Measurements from ENCODE around the gene LY6G6F.
A peak's percentile ranks its signal among the peaks of the same experiment; 100 is the strongest.

LY6G6F gene

GRCh38 chr6:31728767-31729514 lies 22.3 kb downstream of the LY6G6F start, which contains the start of gene DDAH2:
DDAH2 (minus strand) TSS chr6:31729299; CDS start chr6:31729161, 138 bp downstream.
- no peak within 1 kb of the TSS for H2AFZ ChIP-seq (ENCODE audit: low read depth, low read length)
- no peaks in the 10 kb centered on the region for H3K9me3 ChIP-seq (ENCODE audit: low read length)
- peaks cover 58% of the 10 kb centered on the region for H3K36me3 ChIP-seq (ENCODE audit: insufficient read depth, low read length)
- H3K4me3 ChIP-seq (ENCODE audit: low read length), result peak within 1 kb of the TSS; percentile 87
- no peaks in the 10 kb centered on the region for H3K27me3 ChIP-seq (ENCODE audit: insufficient read depth, low read length)
- peaks cover 16% of the 10 kb centered on the region for H3K4me1 ChIP-seq (ENCODE audit: insufficient read depth, low read length)

GRCh38 chr6:31729515-31729978 lies 22.9 kb downstream of the LY6G6F start:
- H3K27me3 ChIP-seq (ENCODE audit: insufficient read depth, low read length), result no peaks in the 10 kb centered on the region
- H3K9me3 ChIP-seq (ENCODE audit: low read length), result no peaks in the 10 kb centered on the region
- H2AFZ ChIP-seq (ENCODE audit: low read depth, low read length), result no peak overlapping the region
- peaks cover 22% of the 10 kb centered on the region for H3K4me1 ChIP-seq (ENCODE audit: insufficient read depth, low read length)
- H3K4me3 ChIP-seq (ENCODE audit: low read length), result peak overlapping the region; percentile 87
- peaks cover 60% of the 10 kb centered on the region for H3K36me3 ChIP-seq (ENCODE audit: insufficient read depth, low read length)

- peaks cover 59% of the 10 kb centered on the region for H3K36me3 ChIP-seq (ENCODE audit: insufficient read depth, low read length)
- H3K9me3 ChIP-seq (ENCODE audit: low read length), result no peaks in the 10 kb centered on the region
- no peaks in the 10 kb centered on the region for H3K27me3 ChIP-seq (ENCODE audit: insufficient read depth, low read length)
- H3K4me1 ChIP-seq (ENCODE audit: insufficient read depth, low read length), result peaks cover 27% of the 10 kb centered on the region
- H2AFZ ChIP-seq (ENCODE audit: low read depth, low read length), result no peak overlapping the region
- peak overlapping the region; percentile 87 for H3K4me3 ChIP-seq (ENCODE audit: low read length)
Observed at GRCh38 chr6:31729979-31730630, 23.4 kb downstream of the LY6G6F start.

- Histone ChIP-seq H3K4me1 (ENCODE audit: insufficient read depth, low read length) (peaks cover 30% of the 10 kb centered on the region), H2AFZ (ENCODE audit: low read depth, low read length) (no peak overlapping the region), H3K27me3 (ENCODE audit: insufficient read depth, low read length) (no peaks in the 10 kb centered on the region), H3K36me3 (ENCODE audit: insufficient read depth, low read length) (peaks cover 57% of the 10 kb centered on the region), H3K4me3 (ENCODE audit: low read length) (peak overlapping the region; percentile 87), H3K9me3 (ENCODE audit: low read length) (no peaks in the 10 kb centered on the region)
Observed at GRCh38 chr6:31730631-31731086, 24.0 kb downstream of the LY6G6F start.

- Histone ChIP-seq H3K27me3 (ENCODE audit: insufficient read depth, low read length) (no peaks in the 10 kb centered on the region), H3K4me3 (ENCODE audit: low read length) (no peak overlapping the region), H2AFZ (ENCODE audit: low read depth, low read length) (no peak overlapping the region), H3K36me3 (ENCODE audit: insufficient read depth, low read length) (peaks cover 44% of the 10 kb centered on the region), H3K4me1 (ENCODE audit: insufficient read depth, low read length) (peaks cover 38% of the 10 kb centered on the region), H3K9me3 (ENCODE audit: low read length) (no peaks in the 10 kb centered on the region)
Observed at GRCh38 chr6:31732029-31732428, 25.4 kb downstream of the LY6G6F start.

GRCh38 chr6:31733734-31734133 lies 27.1 kb downstream of the LY6G6F start:
- Histone ChIP-seq H3K4me3 (ENCODE audit: low read length) (no peak overlapping the region), H3K27me3 (ENCODE audit: insufficient read depth, low read length) (no peaks in the 10 kb centered on the region), H3K36me3 (ENCODE audit: insufficient read depth, low read length) (peaks cover 29% of the 10 kb centered on the region), H3K4me1 (ENCODE audit: insufficient read depth, low read length) (peaks cover 51% of the 10 kb centered on the region), H2AFZ (ENCODE audit: low read depth, low read length) (no peak overlapping the region), H3K9me3 (ENCODE audit: low read length) (no peaks in the 10 kb centered on the region)

GRCh38 chr6:31734247-31734820 lies 27.7 kb downstream of the LY6G6F start:
- Histone ChIP-seq H3K4me1 (ENCODE audit: insufficient read depth, low read length) (peaks cover 51% of the 10 kb centered on the region), H3K4me3 (ENCODE audit: low read length) (peak overlapping the region; percentile 85), H2AFZ (ENCODE audit: low read depth, low read length) (no peak overlapping the region), H3K36me3 (ENCODE audit: insufficient read depth, low read length) (peaks cover 29% of the 10 kb centered on the region), H3K27me3 (ENCODE audit: insufficient read depth, low read length) (no peaks in the 10 kb centered on the region), H3K9me3 (ENCODE audit: low read length) (no peaks in the 10 kb centered on the region)

GRCh38 chr6:31734821-31735406 lies 28.2 kb downstream of the LY6G6F start:
- H3K4me1 ChIP-seq (ENCODE audit: insufficient read depth, low read length), result peaks cover 54% of the 10 kb centered on the region
- no peak overlapping the region for H2AFZ ChIP-seq (ENCODE audit: low read depth, low read length)
- no peaks in the 10 kb centered on the region for H3K27me3 ChIP-seq (ENCODE audit: insufficient read depth, low read length)
- peak overlapping the region; percentile 85 for H3K4me3 ChIP-seq (ENCODE audit: low read length)
- no peaks in the 10 kb centered on the region for H3K9me3 ChIP-seq (ENCODE audit: low read length)
- H3K36me3 ChIP-seq (ENCODE audit: insufficient read depth, low read length), result peaks cover 29% of the 10 kb centered on the region

- H3K27me3 ChIP-seq (ENCODE audit: insufficient read depth, low read length), result no peaks in the 10 kb centered on the region
- H3K9me3 ChIP-seq (ENCODE audit: low read length), result no peaks in the 10 kb centered on the region
- peak within 1 kb of the TSS; percentile 85 for H3K4me3 ChIP-seq (ENCODE audit: low read length)
- H3K36me3 ChIP-seq (ENCODE audit: insufficient read depth, low read length), result peaks cover 26% of the 10 kb centered on the region
- H3K4me1 ChIP-seq (ENCODE audit: insufficient read depth, low read length), result peaks cover 51% of the 10 kb centered on the region
- H2AFZ ChIP-seq (ENCODE audit: low read depth, low read length), result peak within 1 kb of the TSS; percentile 5
Observed at GRCh38 chr6:31736021-31736767, 29.5 kb downstream of the LY6G6F start, which contains the start of gene CLIC1. CLIC1 (minus strand) TSS chr6:31736530; CDS start chr6:31736300, 230 bp downstream.

- peaks cover 51% of the 10 kb centered on the region for H3K4me1 ChIP-seq (ENCODE audit: insufficient read depth, low read length)
- peak overlapping the region; percentile 85 for H3K4me3 ChIP-seq (ENCODE audit: low read length)
- H3K9me3 ChIP-seq (ENCODE audit: low read length), result no peaks in the 10 kb centered on the region
- no peaks in the 10 kb centered on the region for H3K27me3 ChIP-seq (ENCODE audit: insufficient read depth, low read length)
- peak overlapping the region; percentile 5 for H2AFZ ChIP-seq (ENCODE audit: low read depth, low read length)
- peaks cover 27% of the 10 kb centered on the region for H3K36me3 ChIP-seq (ENCODE audit: insufficient read depth, low read length)
Observed at GRCh38 chr6:31736768-31737314, 30.2 kb downstream of the LY6G6F start.

GRCh38 chr6:31737315-31737990 lies 30.8 kb downstream of the LY6G6F start:
- Histone ChIP-seq H3K4me1 (ENCODE audit: insufficient read depth, low read length) (peaks cover 51% of the 10 kb centered on the region), H3K9me3 (ENCODE audit: low read length) (no peaks in the 10 kb centered on the region), H3K4me3 (ENCODE audit: low read length) (peak overlapping the region; percentile 85), H3K36me3 (ENCODE audit: insufficient read depth, low read length) (peaks cover 26% of the 10 kb centered on the region), H3K27me3 (ENCODE audit: insufficient read depth, low read length) (no peaks in the 10 kb centered on the region), H2AFZ (ENCODE audit: low read depth, low read length) (no peak overlapping the region)
